GM19240 (cell line): ENCODE measurements around the gene SMG6.
"Not testable (repeated sequence)": the region's sequence is repeated elsewhere in the genome, so short reads cannot be mapped to it uniquely, and the experiment has no call there.

Experiments used
- DNase-seq: peaks from one replicate; pipeline ENCODE4 v3.0.0; 2011; ENCODE audit warnings: low spot score; ENCODE audit not compliant: insufficient read length

Gene SMG6

DNA sequence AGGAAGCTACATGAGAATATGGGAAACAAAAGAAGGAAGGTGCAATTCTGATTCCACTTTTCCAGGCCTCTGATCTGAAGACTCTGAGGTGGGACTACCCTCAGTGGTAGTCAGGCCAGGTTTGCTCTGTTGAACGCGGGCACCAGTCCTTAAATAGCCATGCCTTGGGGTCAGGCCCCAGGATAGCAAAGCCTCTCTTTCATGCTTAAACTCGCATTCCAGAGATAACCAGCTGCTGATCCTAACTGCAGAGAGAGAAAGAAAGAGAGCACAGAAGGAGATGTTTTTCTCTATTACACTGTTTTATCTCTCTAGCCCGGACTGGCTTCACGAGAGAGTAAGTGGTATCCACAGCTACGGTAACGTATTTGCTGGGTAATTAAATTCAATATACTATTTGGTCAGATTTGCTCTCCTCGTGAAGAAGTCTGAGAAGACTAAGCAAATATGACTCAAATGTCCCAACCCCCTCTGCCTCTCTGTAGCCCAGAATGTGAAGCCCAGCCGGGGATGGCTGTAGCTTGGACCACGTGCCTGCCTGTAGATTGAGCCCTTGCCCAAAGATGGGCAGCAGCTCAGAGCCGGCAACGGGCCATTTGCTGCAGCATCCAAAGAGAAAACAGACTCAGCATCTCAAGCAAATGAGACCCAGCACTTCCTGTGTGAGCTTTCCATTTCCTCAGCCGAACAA is 122.2 kb downstream of the SMG6 start:
- DNase-seq, result no peak

DNA sequence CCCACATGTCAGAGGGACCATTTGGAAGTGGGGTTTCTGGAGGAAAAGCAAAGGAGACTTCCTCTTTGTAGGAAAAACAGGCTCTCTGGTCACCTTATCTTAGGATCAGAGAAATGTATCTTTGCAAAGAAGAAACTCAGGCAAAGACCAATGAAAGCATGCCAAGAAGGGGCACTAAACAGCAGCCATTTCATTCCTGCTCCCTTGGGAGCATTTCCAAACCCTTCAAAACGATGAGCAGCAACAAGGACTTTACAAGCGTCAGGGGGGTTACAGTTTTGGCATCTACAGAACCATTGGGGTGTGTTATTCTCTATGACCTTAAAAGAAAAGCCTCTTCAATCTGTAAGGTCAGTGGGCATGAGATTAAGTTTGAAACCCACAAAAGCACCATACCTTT is 122.8 kb downstream of the SMG6 start:
- DNase-seq, result no peak

- no peak for DNase-seq
These were observed 123.8 kb downstream of the SMG6 start for GRCh38 chr17:2179615-2180295.

- no peak for DNase-seq
These were observed 124.6 kb downstream of the SMG6 start for GRCh38 chr17:2178798-2179501.

- no peak for DNase-seq
These were observed 126.3 kb downstream of the SMG6 start for GRCh38 chr17:2177235-2177811.

DNA sequence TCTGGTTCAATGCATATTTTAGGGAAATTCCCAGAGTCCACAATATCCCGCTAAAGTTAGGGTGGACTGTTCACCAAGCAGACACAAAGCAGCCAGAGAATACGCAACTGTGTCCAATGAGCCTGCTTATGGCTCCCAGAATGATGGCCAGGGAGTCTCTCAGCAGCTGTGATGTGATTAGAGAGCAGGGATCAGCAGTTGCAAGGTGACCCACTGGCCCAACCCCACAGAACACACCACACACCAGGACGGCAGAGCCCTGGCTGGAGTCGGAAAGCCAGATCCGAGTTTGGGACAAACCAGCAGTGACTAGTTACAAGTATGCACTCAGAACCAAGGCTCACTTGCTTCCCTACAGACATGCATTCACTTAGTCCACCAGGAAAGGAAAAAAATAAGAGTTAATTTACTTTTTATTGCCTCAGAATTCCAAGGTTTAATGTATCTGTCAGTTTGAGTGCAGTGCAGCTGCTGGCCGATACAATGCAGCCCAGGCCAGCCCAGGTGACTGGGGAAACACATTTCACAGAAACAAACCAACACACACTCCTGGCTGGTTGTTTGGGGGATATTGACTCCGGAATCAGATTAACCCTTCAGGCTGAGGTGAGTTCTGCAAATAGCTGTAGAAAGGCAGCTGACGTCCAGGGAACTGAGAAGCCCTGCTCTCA is 127.0 kb downstream of the SMG6 start:
- DNase-seq, result no peak

GRCh38 chr17:2175294-2175628 is 128.3 kb downstream of the SMG6 start:
- DNase-seq, result no peak

DNA sequence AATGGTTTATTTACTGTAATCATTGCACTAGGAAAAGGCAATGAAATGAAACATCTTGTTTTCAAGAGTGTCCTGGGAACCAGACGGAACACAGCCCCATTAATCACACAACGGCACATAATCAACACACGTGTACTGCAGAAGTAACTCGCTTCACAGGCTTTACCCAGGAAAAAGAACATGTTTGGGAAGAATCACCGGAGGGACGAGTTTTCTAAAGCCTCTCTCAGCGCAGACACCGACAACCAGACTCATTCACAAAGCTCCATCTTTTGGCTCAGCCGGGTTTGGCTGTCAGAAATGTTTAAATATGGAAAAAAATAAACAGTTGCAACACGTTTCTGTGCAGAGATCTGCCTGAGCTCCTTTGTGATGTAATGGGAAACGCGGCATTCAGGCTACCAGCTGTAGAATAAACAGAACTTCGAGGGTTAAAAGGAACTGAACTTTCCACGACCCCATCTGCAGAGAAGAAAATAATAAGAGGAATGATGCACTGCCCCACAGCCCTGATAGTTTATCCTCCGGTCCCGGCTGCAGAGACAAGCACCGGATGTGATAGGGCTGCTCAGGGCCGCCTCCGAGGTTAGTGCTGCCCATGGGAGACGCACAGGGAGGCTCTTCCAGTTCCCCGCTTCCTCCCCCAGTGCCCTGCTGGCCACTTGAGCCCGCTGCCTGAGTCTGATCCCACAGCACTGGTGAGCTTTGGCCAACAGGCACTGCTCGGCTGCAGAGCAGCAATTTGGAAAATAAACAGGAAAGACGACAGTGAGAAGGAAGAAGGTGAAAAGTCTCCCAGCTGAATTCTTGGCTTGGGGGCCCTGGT is 128.9 kb downstream of the SMG6 start:
- no peak for DNase-seq

GRCh38 chr17:2174014-2174413 is 129.6 kb downstream of the SMG6 start:
- DNase-seq, result no peak

DNA sequence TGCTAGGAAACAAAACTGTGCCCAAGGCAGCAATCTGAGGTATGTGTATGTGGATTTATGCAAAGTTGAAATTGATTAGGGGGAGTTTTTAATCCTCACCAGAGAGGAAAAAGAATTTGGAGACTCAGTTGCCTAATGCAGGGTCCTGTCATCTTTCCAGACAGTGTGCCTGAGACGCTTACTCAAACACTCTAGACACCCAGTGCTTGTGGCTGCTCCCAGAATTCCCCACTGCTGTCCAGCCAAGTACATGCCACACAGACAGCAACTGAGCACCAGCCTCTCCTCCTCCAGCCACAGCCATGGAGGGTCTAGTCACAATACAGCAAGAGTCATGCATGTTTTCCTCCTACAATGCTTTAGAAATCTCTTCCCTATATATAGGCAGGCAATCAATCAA is 130.6 kb downstream of the SMG6 start:
- DNase-seq, result no peak

GRCh38 chr17:2172077-2172851 is 131.3 kb downstream of the SMG6 start:
- DNase-seq, result no peak

DNA sequence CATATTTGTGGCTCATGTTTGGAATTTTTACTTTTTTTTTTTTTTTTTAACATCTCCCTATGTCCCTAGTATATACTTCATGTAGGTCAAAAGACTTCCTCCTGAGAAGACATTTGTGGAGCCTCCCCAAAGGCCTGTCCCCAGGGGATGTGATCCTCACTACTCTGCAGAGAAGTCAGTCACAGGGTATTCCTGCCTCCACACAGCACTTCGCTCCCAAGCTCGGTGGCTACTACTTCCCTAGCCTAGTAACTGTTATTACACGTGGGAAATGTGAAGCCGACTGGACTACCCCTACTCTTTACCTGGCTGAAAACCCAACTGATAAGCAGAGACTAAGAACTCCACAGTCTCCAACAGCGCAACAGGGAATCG is 131.9 kb downstream of the SMG6 start:
- DNase-seq, result no peak

- peak; percentile 22 for DNase-seq
These were observed 133.6 kb downstream of the SMG6 start for GRCh38 chr17:2170023-2170422.

DNA sequence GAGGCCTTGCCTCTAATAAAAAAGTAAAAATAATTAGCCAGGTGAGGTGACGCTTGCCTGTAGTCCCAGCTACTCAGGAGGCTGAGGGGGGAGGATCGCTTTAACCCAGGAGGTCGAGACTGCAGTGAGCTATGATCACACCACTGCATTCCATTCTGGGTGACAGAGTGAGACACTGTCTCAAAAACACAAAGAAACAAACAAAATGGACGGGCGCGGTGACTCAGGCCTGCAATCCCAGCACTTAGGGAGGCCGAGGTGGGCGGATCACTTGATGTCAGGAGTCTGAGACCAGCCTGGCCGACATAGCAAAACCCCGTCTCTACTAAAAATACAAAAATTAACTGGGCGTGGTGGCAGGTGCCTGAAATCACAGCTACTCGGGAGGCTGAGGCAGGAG is 137.9 kb downstream of the SMG6 start:
- not testable (repeated sequence) for DNase-seq

GRCh38 chr17:2158396-2158780 is 145.2 kb downstream of the SMG6 start:
- no peak for DNase-seq

DNA sequence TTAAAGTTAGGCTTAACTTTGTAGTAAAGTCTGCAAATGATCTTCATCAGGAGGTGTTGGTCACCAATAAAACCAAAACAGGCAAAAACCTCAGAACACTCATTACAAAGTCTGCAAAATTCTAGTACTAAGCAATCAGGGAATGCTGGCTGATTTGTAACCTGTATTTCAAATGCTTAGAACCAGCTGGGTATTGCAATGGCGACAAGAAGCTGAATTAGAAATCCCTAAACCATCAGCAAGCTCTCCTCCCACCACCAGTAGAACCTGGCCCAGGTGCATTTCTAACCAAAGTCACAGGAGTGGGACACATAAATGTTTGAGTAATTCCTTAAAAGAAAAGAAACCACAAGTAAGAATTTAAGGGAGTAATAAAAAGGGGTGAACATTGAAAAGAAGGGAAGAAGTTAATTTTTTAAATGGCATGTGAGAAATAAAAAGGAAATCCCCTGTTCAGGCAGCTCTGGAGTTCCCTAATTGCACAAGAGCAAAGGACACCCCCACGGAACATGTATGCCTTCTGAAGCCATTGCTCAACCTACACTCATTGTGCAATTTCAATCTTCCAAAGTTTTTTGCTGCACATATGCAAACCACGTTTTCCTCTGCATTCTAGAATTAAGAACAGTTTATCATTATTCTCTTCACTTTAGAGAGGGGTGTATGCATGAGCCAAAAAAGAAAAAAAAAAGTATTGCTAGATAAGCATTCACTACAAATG is 145.8 kb downstream of the SMG6 start:
- no peak for DNase-seq

GRCh38 chr17:2157081-2157480 is 146.5 kb downstream of the SMG6 start:
- no peak for DNase-seq

GRCh38 chr17:2156666-2157065 is 146.9 kb downstream of the SMG6 start:
- no peak for DNase-seq

GRCh38 chr17:2155573-2155972 is 148.0 kb downstream of the SMG6 start:
- no peak for DNase-seq
